Measurements from ENCODE around the gene TENM4. TPM values are rescaled to one million over a fixed set of nuclear protein-coding genes. Genes with fewer than 3 reads are reported as not detected.

The TENM4 gene
- total RNA-seq, 1 experiment from 2014 or later: 0.39 TPM

DNA sequence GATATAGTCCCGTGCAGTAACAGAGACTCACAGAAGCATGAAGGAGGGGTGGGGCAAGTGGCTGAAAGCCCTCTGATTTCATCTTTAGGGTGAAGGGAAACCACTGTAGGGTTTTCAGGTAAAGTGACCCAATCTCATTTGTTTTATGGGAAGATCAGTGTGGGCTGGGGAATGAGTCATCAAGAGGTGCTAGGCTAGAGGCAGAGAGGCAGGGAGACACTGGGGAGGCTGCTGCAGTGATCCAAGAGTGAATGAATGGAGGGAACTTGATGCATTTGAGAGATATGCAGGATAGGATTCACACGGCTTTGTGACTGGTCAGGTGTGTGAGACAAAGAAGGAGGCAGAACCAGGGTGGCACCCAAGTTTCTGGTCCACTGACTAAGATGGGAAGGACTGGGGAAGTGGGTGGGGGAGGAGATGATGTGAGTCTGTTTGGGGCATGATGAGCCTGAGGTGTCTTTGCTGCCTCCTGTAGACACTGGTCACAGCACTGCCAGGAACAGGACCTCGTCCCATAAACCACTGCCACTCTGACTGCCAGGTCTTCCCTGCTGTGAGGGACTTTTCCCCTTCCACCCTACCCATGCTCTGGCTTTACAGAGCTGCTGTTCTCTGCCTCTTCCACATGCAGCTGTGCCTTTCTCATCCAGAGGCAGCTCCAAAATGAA, 239.0 kb downstream of the TENM4 start:
- Histone ChIP-seq H3K9me3 (ENCODE audit: control insufficient read depth, insufficient read depth, low read depth, low read length) (no peaks in the 10 kb centered on the region), H3K27me3 (ENCODE audit: control insufficient read depth, insufficient read depth, low read length) (0 out of 2 replicates have a peak, but pooled peaks cover 2% of the 10 kb centered on the region), H3K36me3 (ENCODE audit: control insufficient read depth, insufficient read depth, low read length) (no peaks in the 10 kb centered on the region), H3K27ac (ENCODE audit: low read length) (no peak overlapping the region), H3K4me1 (ENCODE audit: control insufficient read depth, insufficient read depth, low read length) (no peaks in the 10 kb centered on the region), H3K4me3 (ENCODE audit: low read depth in 2 of 2, low read length in 2 of 2) (no peak overlapping the region)
- intact Hi-C loops (cut with micrococcal nuclease; ENCODE audit: unreplicated experiment) (no loop called here), in situ Hi-C loops (cut with HindIII; ENCODE audit: low pct_unique_long_range_greater_than_20kb, low sequenced_read_pairs) (no loop called here)
- ATAC-seq: no peak
- BruUV-seq (replicated peaks): no TSS peak
- TF ChIP-seq POLR2AphosphoS5 (IDR thresholded peaks at IDR 0.05; ENCODE audit: low read depth, low read length) (no peak), SIN3A (IDR thresholded peaks at IDR 0.05; ENCODE audit: borderline replicate concordance, insufficient read depth, low read depth, low read length) (no peak), TCF7L2 (IDR thresholded peaks at IDR 0.05; ENCODE audit: low read depth, low read length) (no peak)
- TF ChIP-seq, protein P1, sequence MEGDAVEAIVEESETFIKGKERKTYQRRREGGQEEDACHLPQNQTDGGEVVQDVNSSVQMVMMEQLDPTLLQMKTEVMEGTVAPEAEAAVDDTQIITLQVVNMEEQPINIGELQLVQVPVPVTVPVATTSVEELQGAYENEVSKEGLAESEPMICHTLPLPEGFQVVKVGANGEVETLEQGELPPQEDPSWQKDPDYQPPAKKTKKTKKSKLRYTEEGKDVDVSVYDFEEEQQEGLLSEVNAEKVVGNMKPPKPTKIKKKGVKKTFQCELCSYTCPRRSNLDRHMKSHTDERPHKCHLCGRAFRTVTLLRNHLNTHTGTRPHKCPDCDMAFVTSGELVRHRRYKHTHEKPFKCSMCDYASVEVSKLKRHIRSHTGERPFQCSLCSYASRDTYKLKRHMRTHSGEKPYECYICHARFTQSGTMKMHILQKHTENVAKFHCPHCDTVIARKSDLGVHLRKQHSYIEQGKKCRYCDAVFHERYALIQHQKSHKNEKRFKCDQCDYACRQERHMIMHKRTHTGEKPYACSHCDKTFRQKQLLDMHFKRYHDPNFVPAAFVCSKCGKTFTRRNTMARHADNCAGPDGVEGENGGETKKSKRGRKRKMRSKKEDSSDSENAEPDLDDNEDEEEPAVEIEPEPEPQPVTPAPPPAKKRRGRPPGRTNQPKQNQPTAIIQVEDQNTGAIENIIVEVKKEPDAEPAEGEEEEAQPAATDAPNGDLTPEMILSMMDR (IDR thresholded peaks at IDR 0.05): no peak
- TF ChIP-seq, protein P2, sequence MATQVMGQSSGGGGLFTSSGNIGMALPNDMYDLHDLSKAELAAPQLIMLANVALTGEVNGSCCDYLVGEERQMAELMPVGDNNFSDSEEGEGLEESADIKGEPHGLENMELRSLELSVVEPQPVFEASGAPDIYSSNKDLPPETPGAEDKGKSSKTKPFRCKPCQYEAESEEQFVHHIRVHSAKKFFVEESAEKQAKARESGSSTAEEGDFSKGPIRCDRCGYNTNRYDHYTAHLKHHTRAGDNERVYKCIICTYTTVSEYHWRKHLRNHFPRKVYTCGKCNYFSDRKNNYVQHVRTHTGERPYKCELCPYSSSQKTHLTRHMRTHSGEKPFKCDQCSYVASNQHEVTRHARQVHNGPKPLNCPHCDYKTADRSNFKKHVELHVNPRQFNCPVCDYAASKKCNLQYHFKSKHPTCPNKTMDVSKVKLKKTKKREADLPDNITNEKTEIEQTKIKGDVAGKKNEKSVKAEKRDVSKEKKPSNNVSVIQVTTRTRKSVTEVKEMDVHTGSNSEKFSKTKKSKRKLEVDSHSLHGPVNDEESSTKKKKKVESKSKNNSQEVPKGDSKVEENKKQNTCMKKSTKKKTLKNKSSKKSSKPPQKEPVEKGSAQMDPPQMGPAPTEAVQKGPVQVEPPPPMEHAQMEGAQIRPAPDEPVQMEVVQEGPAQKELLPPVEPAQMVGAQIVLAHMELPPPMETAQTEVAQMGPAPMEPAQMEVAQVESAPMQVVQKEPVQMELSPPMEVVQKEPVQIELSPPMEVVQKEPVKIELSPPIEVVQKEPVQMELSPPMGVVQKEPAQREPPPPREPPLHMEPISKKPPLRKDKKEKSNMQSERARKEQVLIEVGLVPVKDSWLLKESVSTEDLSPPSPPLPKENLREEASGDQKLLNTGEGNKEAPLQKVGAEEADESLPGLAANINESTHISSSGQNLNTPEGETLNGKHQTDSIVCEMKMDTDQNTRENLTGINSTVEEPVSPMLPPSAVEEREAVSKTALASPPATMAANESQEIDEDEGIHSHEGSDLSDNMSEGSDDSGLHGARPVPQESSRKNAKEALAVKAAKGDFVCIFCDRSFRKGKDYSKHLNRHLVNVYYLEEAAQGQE (IDR thresholded peaks at IDR 0.05; ENCODE audit: insufficient read depth in 1 of 2, low read depth in 2 of 2, low read length in 1 of 2): no peak
- DNase-seq (ENCODE audit: low read depth, low spot score): no peak
- CTCF ChIA-PET: interaction anchor here (0.6 kb wide), 1 partner anchor 703 kb away, joined by 8 read pairs; no protein-coding TSS in a partner anchor
- POLR2A ChIA-PET: no interaction called here

GRCh38 chr11:79200398-79201070, 240.3 kb downstream of the TENM4 start:
- Histone ChIP-seq H3K36me3 (ENCODE audit: control insufficient read depth, insufficient read depth, low read length) (no peaks in the 10 kb centered on the region), H3K4me3 (ENCODE audit: low read depth in 2 of 2, low read length in 2 of 2) (no peak overlapping the region), H3K4me1 (ENCODE audit: control insufficient read depth, insufficient read depth, low read length) (no peaks in the 10 kb centered on the region), H3K9me3 (ENCODE audit: control insufficient read depth, insufficient read depth, low read depth, low read length) (no peaks in the 10 kb centered on the region), H3K27ac (ENCODE audit: low read length) (no peak overlapping the region), H3K27me3 (ENCODE audit: control insufficient read depth, insufficient read depth, low read length) (0 out of 2 replicates have a peak, but pooled peaks cover 2% of the 10 kb centered on the region)
- CTCF ChIA-PET: no interaction called here
- in situ Hi-C loops (cut with HindIII; ENCODE audit: low pct_unique_long_range_greater_than_20kb, low sequenced_read_pairs) (no loop called here), intact Hi-C loops (cut with micrococcal nuclease; ENCODE audit: unreplicated experiment) (no loop called here)
- BruUV-seq (replicated peaks): no TSS peak
- DNase-seq (ENCODE audit: low read depth, low spot score) (no peak), ATAC-seq (no peak)
- POLR2A ChIA-PET: no interaction called here
- TF ChIP-seq POLR2AphosphoS5 (IDR thresholded peaks at IDR 0.05; ENCODE audit: low read depth, low read length) (no peak), TCF7L2 (IDR thresholded peaks at IDR 0.05; ENCODE audit: low read depth, low read length) (no peak), SIN3A (IDR thresholded peaks at IDR 0.05; ENCODE audit: borderline replicate concordance, insufficient read depth, low read depth, low read length) (no peak)
- TF ChIP-seq, protein P2 (IDR thresholded peaks at IDR 0.05; ENCODE audit: insufficient read depth in 1 of 2, low read depth in 2 of 2, low read length in 1 of 2): no peak
- TF ChIP-seq, protein P1 (IDR thresholded peaks at IDR 0.05): no peak
